ENCODE measurements around the gene EEF1AKMT2. TPM values are rescaled to one million over a fixed set of nuclear protein-coding genes. Genes with fewer than 3 reads are reported as not detected.

Gene EEF1AKMT2
- total RNA-seq, 4 donors from 2014 or later, result 10.0 to 18.4 (median 13.2) TPM

- Histone ChIP-seq H3K9me3 (no peaks in the 10 kb centered on the region), H3K36me3 (no peaks in the 10 kb centered on the region), H3K27ac (peak overlapping the region; percentile 79 to 98 (median 90)), H3K27me3 (no peaks in the 10 kb centered on the region), H3K4me3 (no peak overlapping the region), H3K4me1 (peaks cover 0 to 100% (median 98%) of the 10 kb centered on the region in 4 donors)
- WGBS, 2 donors, result 38 to 42% methylated on average over 16 of the region's 16 CpGs
- TF ChIP-seq EP300 (IDR thresholded peaks at IDR 0.05) (peak in 1 of 2 donors; percentile 89), POLR2A (IDR thresholded peaks at IDR 0.05) (peak in 1 of 2 donors; percentile 30)
- TF ChIP-seq, protein P1, sequence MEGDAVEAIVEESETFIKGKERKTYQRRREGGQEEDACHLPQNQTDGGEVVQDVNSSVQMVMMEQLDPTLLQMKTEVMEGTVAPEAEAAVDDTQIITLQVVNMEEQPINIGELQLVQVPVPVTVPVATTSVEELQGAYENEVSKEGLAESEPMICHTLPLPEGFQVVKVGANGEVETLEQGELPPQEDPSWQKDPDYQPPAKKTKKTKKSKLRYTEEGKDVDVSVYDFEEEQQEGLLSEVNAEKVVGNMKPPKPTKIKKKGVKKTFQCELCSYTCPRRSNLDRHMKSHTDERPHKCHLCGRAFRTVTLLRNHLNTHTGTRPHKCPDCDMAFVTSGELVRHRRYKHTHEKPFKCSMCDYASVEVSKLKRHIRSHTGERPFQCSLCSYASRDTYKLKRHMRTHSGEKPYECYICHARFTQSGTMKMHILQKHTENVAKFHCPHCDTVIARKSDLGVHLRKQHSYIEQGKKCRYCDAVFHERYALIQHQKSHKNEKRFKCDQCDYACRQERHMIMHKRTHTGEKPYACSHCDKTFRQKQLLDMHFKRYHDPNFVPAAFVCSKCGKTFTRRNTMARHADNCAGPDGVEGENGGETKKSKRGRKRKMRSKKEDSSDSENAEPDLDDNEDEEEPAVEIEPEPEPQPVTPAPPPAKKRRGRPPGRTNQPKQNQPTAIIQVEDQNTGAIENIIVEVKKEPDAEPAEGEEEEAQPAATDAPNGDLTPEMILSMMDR (IDR thresholded peaks at IDR 0.05), result no peak
- no peak for DNase-seq (ENCODE audit: low spot score in 2 of 2)
Measured at GRCh38 chr10:124721330-124722045, 70.2 kb downstream of the EEF1AKMT2 start.

- WGBS, 2 donors, result 14 to 18% methylated on average over 8 of the region's 8 CpGs
- TF ChIP-seq, protein P1 (IDR thresholded peaks at IDR 0.05), result peak; percentile 60 to 83 (median 61)
- TF ChIP-seq POLR2A (IDR thresholded peaks at IDR 0.05) (no peak), EP300 (IDR thresholded peaks at IDR 0.05) (peak in 1 of 2 donors; percentile 77)
- H3K9me3 ChIP-seq, result no peaks in the 10 kb centered on the region
- H3K27ac ChIP-seq, result peak overlapping the region; percentile 79 to 98 (median 90)
- H3K4me1 ChIP-seq, result peaks cover 0 to 96% (median 91%) of the 10 kb centered on the region in 4 donors
- peak in 1 of 2 donors; percentile 77 for DNase-seq (ENCODE audit: low spot score in 2 of 2)
- no peaks in the 10 kb centered on the region for H3K36me3 ChIP-seq
- H3K27me3 ChIP-seq, result no peaks in the 10 kb centered on the region
- peak overlapping the region in 1 of 4 donors; percentile 7 for H3K4me3 ChIP-seq
Measured at GRCh38 chr10:124719213-124719851, 72.4 kb downstream of the EEF1AKMT2 start.

DNA sequence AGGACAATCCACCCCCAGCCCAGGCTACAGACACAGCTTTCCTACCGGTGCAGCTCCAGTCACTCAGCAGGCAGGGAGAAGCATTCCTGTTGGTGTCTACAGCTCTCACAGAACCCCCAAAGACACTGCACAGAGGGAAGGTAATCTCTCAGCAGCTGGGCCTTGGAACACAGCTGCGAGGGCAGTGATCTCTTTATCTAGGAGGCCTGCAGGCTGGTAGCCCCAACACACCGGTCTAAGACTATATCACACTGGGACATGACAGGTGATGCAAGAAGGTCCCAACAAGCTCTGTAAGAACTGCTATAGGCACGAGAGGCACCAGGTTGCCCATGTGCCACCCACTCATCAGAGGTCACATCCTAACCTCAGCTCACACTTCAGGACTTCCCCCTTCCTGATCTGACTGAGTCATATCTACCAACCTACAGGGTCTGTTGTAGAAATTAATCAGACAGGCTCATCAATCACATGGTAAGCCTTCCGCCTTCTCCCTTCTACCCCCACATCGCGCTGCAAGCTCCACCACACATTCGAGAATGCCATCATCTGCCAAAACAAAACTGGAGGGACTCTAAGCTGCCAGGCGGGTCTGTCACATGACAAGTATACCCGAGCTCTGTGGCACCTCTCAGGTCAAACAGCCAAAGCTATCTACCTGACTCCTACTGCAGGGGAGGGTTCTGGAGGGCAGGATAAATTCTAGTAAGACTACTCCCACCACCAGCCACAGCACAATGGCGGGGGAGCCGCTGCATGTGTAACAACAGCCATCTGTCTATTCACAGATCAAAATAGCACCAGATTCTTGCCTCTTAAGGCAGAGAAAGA, 73.6 kb downstream of the EEF1AKMT2 start:
- no peak for DNase-seq (ENCODE audit: low spot score in 2 of 2)
- 44 to 66% methylated on average over 10 of the region's 12 CpGs for WGBS, 2 donors
- Histone ChIP-seq H3K9me3 (no peaks in the 10 kb centered on the region), H3K27me3 (no peaks in the 10 kb centered on the region), H3K4me3 (no peak overlapping the region), H3K27ac (peak overlapping the region; percentile 79 to 98 (median 90)), H3K36me3 (no peaks in the 10 kb centered on the region), H3K4me1 (peaks cover 0 to 95% (median 87%) of the 10 kb centered on the region in 4 donors)
- TF ChIP-seq POLR2A (IDR thresholded peaks at IDR 0.05) (peak in 1 of 2 donors; percentile 7), EP300 (IDR thresholded peaks at IDR 0.05) (peak in 1 of 2 donors; percentile 52)
- TF ChIP-seq, protein P1 (IDR thresholded peaks at IDR 0.05), result no peak

- H3K4me3 ChIP-seq, result no peak overlapping the region
- no peaks in the 10 kb centered on the region for H3K27me3 ChIP-seq
- peak overlapping the region; percentile 79 to 98 (median 90) for H3K27ac ChIP-seq
- peaks cover 0 to 95% (median 81%) of the 10 kb centered on the region in 4 donors for H3K4me1 ChIP-seq
- no peaks in the 10 kb centered on the region for H3K36me3 ChIP-seq
- 82 to 86% methylated on average over 9 of the region's 9 CpGs for WGBS, 2 donors
- no peak for DNase-seq (ENCODE audit: low spot score in 2 of 2)
- H3K9me3 ChIP-seq, result no peaks in the 10 kb centered on the region
- no peak for TF ChIP-seq POLR2A (IDR thresholded peaks at IDR 0.05)
- TF ChIP-seq EP300 (IDR thresholded peaks at IDR 0.05), result no peak
- TF ChIP-seq, protein P1 (IDR thresholded peaks at IDR 0.05), result no peak
Measured at GRCh38 chr10:124717041-124717757, 74.5 kb downstream of the EEF1AKMT2 start.
